ENCODE results near the gene ATP5IF1.

ATP5IF1 gene

GRCh38 chr1:28236656-28237322 is 865 bp downstream of the ATP5IF1 start:
- H3K4me3 ChIP-seq (ENCODE audit: control insufficient read depth, low read depth, low read length) = peak overlapping the region; percentile 90
- DNase-seq (ENCODE audit: low read depth) = no peak
- TF ChIP-seq, protein P1, sequence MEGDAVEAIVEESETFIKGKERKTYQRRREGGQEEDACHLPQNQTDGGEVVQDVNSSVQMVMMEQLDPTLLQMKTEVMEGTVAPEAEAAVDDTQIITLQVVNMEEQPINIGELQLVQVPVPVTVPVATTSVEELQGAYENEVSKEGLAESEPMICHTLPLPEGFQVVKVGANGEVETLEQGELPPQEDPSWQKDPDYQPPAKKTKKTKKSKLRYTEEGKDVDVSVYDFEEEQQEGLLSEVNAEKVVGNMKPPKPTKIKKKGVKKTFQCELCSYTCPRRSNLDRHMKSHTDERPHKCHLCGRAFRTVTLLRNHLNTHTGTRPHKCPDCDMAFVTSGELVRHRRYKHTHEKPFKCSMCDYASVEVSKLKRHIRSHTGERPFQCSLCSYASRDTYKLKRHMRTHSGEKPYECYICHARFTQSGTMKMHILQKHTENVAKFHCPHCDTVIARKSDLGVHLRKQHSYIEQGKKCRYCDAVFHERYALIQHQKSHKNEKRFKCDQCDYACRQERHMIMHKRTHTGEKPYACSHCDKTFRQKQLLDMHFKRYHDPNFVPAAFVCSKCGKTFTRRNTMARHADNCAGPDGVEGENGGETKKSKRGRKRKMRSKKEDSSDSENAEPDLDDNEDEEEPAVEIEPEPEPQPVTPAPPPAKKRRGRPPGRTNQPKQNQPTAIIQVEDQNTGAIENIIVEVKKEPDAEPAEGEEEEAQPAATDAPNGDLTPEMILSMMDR (IDR thresholded peaks at IDR 0.05; ENCODE audit: control insufficient read depth, insufficient read depth, low read depth, low read length, missing control alignments) = no peak

GRCh38 chr1:28239004-28239403 is 3.1 kb downstream of the ATP5IF1 start:
- TF ChIP-seq, protein P1 (IDR thresholded peaks at IDR 0.05; ENCODE audit: control insufficient read depth, insufficient read depth, low read depth, low read length, missing control alignments) = no peak
- no peak overlapping the region for H3K4me3 ChIP-seq (ENCODE audit: control insufficient read depth, low read depth, low read length)
- no peak for DNase-seq (ENCODE audit: low read depth)

DNA sequence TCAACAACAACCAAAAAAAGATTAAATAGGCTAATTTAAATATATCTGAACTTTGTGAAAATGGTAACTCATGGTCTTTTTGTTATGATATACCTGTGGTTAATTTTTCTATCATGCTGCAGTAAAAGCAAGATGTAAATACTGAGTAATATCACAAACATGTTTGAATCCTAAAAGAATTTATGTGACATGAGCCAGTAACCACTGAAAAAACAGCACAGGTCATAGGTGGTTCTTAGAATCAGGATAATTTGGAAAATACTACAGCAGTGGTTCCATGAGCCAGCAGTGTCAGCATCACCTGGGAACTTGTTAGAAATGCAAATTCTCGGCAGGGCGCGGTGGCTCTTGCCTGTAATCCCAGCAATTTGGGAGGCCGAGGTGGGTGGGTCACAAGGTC is 4.1 kb downstream of the ATP5IF1 start:
- DNase-seq (ENCODE audit: low read depth) = no peak
- H3K4me3 ChIP-seq (ENCODE audit: control insufficient read depth, low read depth, low read length) = no peak overlapping the region
- TF ChIP-seq, protein P1 (IDR thresholded peaks at IDR 0.05; ENCODE audit: control insufficient read depth, insufficient read depth, low read depth, low read length, missing control alignments) = no peak

- DNase-seq (ENCODE audit: low read depth) = no peak
- H3K4me3 ChIP-seq (ENCODE audit: control insufficient read depth, low read depth, low read length) = no peak overlapping the region
- TF ChIP-seq, protein P1 (IDR thresholded peaks at IDR 0.05; ENCODE audit: control insufficient read depth, insufficient read depth, low read depth, low read length, missing control alignments) = no peak
Measured at GRCh38 chr1:28241638-28242241, 5.8 kb downstream of the ATP5IF1 start.

- no peak overlapping the region for H3K4me3 ChIP-seq (ENCODE audit: control insufficient read depth, low read depth, low read length)
- DNase-seq (ENCODE audit: low read depth) = no peak
- TF ChIP-seq, protein P1 (IDR thresholded peaks at IDR 0.05; ENCODE audit: control insufficient read depth, insufficient read depth, low read depth, low read length, missing control alignments) = no peak
Measured at GRCh38 chr1:28243685-28244311, 7.9 kb downstream of the ATP5IF1 start.

- TF ChIP-seq, protein P1 (IDR thresholded peaks at IDR 0.05; ENCODE audit: control insufficient read depth, insufficient read depth, low read depth, low read length, missing control alignments) = no peak
- no peak overlapping the region for H3K4me3 ChIP-seq (ENCODE audit: control insufficient read depth, low read depth, low read length)
- no peak for DNase-seq (ENCODE audit: low read depth)
Measured at GRCh38 chr1:28244549-28245251, 8.8 kb downstream of the ATP5IF1 start.
